GM12878 (cell line): ENCODE measurements around the gene SNX4. TPM values are rescaled to one million over a fixed set of nuclear protein-coding genes. Genes with fewer than 3 reads are reported as not detected.
A peak's percentile ranks its signal among the peaks of the same experiment; 100 is the strongest.

Experiments
- ATF2 ChIP-seq: IDR thresholded peaks from 2 replicates; pipeline ENCODE4 v1.6.1; 2012; ENCODE audit warnings: low read length, inconsistent platforms
- BHLHE40 ChIP-seq, 2 experiments: fragments of 450-650 bp in 1 of 2; IDR thresholded peaks; 2 replicates each; pipeline ENCODE4 v1.6.1; 2011 to 2017; ENCODE audit warnings: low read depth in 2 of 2, borderline replicate concordance in 1 of 2, improper control_type of control experiment in 1 of 2, low read length in 1 of 2, mild to moderate bottlenecking in 1 of 2
- DPF2 ChIP-seq: fragments of 450-650 bp; IDR thresholded peaks from 2 replicates; pipeline ENCODE4 v1.6.1; 2017; ENCODE audit warnings: mild to moderate bottlenecking
- HDAC6 ChIP-seq: fragments of 200-600 bp; sonication (generic); IDR thresholded peaks from one replicate; pipeline ENCODE4 v1.8.0; 2017; ENCODE audit warnings: antibody characterized with exemption; ENCODE audit not compliant: unreplicated experiment
- IKZF2 ChIP-seq, 2 experiments: fragments of 450-650 bp; IDR thresholded peaks; 2 replicates each; pipeline ENCODE4 v1.6.1; 2017; ENCODE audit warnings: mild to moderate bottlenecking in 2 of 2, moderate library complexity in 2 of 2
- KLF5 ChIP-seq: fragments of 450-650 bp; IDR thresholded peaks from 2 replicates; pipeline ENCODE4 v1.6.1; 2014; ENCODE audit warnings: mild to moderate bottlenecking; ENCODE audit not compliant: partially characterized antibody
- MTA3 ChIP-seq: IDR thresholded peaks from 2 replicates; pipeline ENCODE4 v1.6.1; 2012; ENCODE audit warnings: low read length, inconsistent platforms, borderline replicate concordance
- NFIC ChIP-seq: IDR thresholded peaks from 2 replicates; pipeline ENCODE4 v1.6.1; 2012; ENCODE audit warnings: low read depth, mild to moderate bottlenecking, inconsistent platforms, low read length, moderate library complexity
- NR2C1 ChIP-seq: fragments of 450-650 bp; IDR thresholded peaks from 2 replicates; pipeline ENCODE4 v1.6.1; 2017; ENCODE audit warnings: antibody characterized with exemption, mild to moderate bottlenecking, moderate library complexity
- PAX5 ChIP-seq: IDR thresholded peaks from 2 replicates; pipeline ENCODE4 v1.6.1; 2011; ENCODE audit warnings: low read depth, low read length, borderline replicate concordance
- PBX3 ChIP-seq: IDR thresholded peaks from 2 replicates; pipeline ENCODE4 v1.6.1; 2011; ENCODE audit warnings: mild to moderate bottlenecking, low read depth, low read length, moderate library complexity; ENCODE audit not compliant: insufficient replicate concordance
- RCOR1 ChIP-seq: conservative IDR thresholded peaks from 2 replicates; pipeline ENCODE4 v1.6.1; 2012; ENCODE audit warnings: low read depth, low read length, improper control_type of control experiment
- SIN3A ChIP-seq: IDR thresholded peaks from 2 replicates; pipeline ENCODE4 v1.6.1; 2012; ENCODE audit warnings: low read depth, low read length, improper control_type of control experiment
- SRF ChIP-seq, 2 experiments: IDR thresholded peaks; 2 replicates each; pipeline ENCODE4 v1.6.1; 2011; ENCODE audit warnings: low read depth in 2 of 2, low read length in 2 of 2, mild to moderate bottlenecking in 1 of 2, moderate library complexity in 1 of 2
- TCF3 ChIP-seq: IDR thresholded peaks from 2 replicates; pipeline ENCODE4 v1.6.1; 2012; ENCODE audit warnings: low read depth, mild to moderate bottlenecking, low read length, borderline replicate concordance; ENCODE audit not compliant: insufficient read depth
- YY1 ChIP-seq: IDR thresholded peaks from 2 replicates; pipeline ENCODE4 v1.6.1; 2011; ENCODE audit warnings: low read depth, mild to moderate bottlenecking, low read length
- ZBTB11 ChIP-seq: fragments of 450-650 bp; formaldehyde crosslinking; IDR thresholded peaks from 2 replicates; pipeline ENCODE4 v1.5.0; 2022; ENCODE audit warnings: mild to moderate bottlenecking, missing genetic modification characterization
- polyA plus RNA-seq, 11 experiments: library from polyadenylated mRNA; depleted of rRNA in 4 of 11; unstranded in 6 of 11; stranded (reverse) in 5 of 11; fragments of >200 nt; fragmentation: Nextera tagmentation in 4 of 11; fragmentation: Illumina TruSeq in 1 of 11; extraction: Ambion mirVana in 4 of 11; extraction: Trizol in 1 of 11; gene quantifications; 1 replicate in 1 of 11; 2 replicates in 10 of 11; pipeline versions ENCODE4 v1.2.1 to v1.2.3, GENCODE V29; 2011 to 2016; ENCODE audit warnings: inconsistent platforms in 2 of 11, missing spikeins in 2 of 11, low read depth in 1 of 11
- total RNA-seq, 4 experiments: library from RNA; depleted of rRNA in 3 of 4; stranded (reverse); fragments of >200 nt in 3 of 4; fragmentation: Illumina TruSeq in 1 of 4; extraction: Trizol in 1 of 4; gene quantifications; 2 replicates each; pipeline versions ENCODE4 v1.2.1 to v1.2.3, GENCODE V29; 2013 to 2021
- TF ChIP-seq, protein P1 (sequence below): fragments of 450-650 bp; IDR thresholded peaks from 2 replicates; pipeline ENCODE4 v1.6.1; 2017; ENCODE audit warnings: low read depth, mild to moderate bottlenecking, moderate library complexity
- TF ChIP-seq, protein P2 (sequence below): fragments of 450-650 bp; IDR thresholded peaks from 2 replicates; pipeline ENCODE4 v1.6.1; 2016; ENCODE audit warnings: mild to moderate bottlenecking, moderate library complexity, borderline replicate concordance

SNX4 gene
- total and polyA plus RNA-seq, 10 of the 15 experiments (the other 5 are each of a cell fraction or from before 2014, with no cell fraction given): 33.4 to 94.5 (median 60.5) TPM

DNA sequence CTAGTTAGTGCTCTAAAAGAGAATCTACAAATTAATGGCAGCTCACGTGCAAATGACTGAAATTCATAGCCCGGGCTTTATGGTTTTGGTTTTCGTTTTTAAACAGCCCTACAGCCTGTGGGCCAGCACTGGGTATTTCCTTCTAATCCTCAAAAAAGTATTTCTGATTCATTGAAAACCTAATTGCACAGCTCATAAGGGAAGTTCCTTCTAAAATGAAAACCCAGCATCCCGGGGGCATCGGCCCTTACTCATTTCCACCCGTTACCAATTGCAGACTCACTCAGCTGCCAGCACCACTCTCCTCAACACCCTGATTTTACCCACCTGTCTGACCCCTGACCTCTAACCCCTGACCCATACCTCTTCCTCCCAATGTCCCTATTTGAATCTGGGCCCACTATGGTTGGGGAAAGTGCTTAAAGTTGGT, 85.4 kb downstream of the SNX4 start (continued):
- no peak for TF ChIP-seq ZBTB11 (CRISPR knock-in tag)
- TF ChIP-seq YY1: peak; percentile 41; the same call in 1 of the 2 replicates
- TF ChIP-seq, protein P1, sequence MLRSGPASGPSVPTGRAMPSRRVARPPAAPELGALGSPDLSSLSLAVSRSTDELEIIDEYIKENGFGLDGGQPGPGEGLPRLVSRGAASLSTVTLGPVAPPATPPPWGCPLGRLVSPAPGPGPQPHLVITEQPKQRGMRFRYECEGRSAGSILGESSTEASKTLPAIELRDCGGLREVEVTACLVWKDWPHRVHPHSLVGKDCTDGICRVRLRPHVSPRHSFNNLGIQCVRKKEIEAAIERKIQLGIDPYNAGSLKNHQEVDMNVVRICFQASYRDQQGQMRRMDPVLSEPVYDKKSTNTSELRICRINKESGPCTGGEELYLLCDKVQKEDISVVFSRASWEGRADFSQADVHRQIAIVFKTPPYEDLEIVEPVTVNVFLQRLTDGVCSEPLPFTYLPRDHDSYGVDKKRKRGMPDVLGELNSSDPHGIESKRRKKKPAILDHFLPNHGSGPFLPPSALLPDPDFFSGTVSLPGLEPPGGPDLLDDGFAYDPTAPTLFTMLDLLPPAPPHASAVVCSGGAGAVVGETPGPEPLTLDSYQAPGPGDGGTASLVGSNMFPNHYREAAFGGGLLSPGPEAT: peak; percentile 64; the same call in 1 of the 2 replicates
- no peak for TF ChIP-seq SRF (IDR thresholded peaks at IDR 0.05; ENCODE audit: low read depth in 2 of 2, low read length in 2 of 2)
- peak; percentile 95 for TF ChIP-seq NR2C1
- no peak for TF ChIP-seq PBX3
- TF ChIP-seq, protein P2, sequence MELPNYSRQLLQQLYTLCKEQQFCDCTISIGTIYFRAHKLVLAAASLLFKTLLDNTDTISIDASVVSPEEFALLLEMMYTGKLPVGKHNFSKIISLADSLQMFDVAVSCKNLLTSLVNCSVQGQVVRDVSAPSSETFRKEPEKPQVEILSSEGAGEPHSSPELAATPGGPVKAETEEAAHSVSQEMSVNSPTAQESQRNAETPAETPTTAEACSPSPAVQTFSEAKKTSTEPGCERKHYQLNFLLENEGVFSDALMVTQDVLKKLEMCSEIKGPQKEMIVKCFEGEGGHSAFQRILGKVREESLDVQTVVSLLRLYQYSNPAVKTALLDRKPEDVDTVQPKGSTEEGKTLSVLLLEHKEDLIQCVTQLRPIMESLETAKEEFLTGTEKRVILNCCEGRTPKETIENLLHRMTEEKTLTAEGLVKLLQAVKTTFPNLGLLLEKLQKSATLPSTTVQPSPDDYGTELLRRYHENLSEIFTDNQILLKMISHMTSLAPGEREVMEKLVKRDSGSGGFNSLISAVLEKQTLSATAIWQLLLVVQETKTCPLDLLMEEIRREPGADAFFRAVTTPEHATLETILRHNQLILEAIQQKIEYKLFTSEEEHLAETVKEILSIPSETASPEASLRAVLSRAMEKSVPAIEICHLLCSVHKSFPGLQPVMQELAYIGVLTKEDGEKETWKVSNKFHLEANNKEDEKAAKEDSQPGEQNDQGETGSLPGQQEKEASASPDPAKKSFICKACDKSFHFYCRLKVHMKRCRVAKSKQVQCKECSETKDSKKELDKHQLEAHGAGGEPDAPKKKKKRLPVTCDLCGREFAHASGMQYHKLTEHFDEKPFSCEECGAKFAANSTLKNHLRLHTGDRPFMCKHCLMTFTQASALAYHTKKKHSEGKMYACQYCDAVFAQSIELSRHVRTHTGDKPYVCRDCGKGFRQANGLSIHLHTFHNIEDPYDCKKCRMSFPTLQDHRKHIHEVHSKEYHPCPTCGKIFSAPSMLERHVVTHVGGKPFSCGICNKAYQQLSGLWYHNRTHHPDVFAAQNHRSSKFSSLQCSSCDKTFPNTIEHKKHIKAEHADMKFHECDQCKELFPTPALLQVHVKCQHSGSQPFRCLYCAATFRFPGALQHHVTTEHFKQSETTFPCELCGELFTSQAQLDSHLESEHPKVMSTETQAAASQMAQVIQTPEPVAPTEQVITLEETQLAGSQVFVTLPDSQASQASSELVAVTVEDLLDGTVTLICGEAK: no peak
- peak; percentile 81 to 82 for TF ChIP-seq IKZF2 (IDR thresholded peaks at IDR 0.05)
- TF ChIP-seq BHLHE40 (IDR thresholded peaks at IDR 0.05; ENCODE audit: borderline replicate concordance in 1 of 2, low read depth in 2 of 2, low read length in 1 of 2): peak; percentile 94 to 98
- TF ChIP-seq MTA3: no peak
- peak; percentile 45; the same call in 1 of the 2 replicates for TF ChIP-seq TCF3
- no peak for TF ChIP-seq RCOR1
- peak; percentile 82 for TF ChIP-seq NFIC
- TF ChIP-seq SIN3A: no peak
- TF ChIP-seq PAX5: no peak
- TF ChIP-seq KLF5: no peak
- 0 out of 2 replicates have a peak, but pooled peaks have one; percentile 12 for TF ChIP-seq ATF2
- peak; percentile 33; the same call in 1 of the 2 replicates for TF ChIP-seq DPF2
- no peak for TF ChIP-seq HDAC6
